SU-DHL-6 (cell line): ENCODE data around the gene SATB2.

ENCODE experiments used
- H2AFZ ChIP-seq: fragments of 200-600 bp; sonication (generic); 2 replicates; pipeline ENCODE4 v1.6.1; 2014; ENCODE audit warnings: low read depth, mild to moderate bottlenecking, moderate library complexity, mixed read lengths, antibody characterized with exemption, low read length; ENCODE audit not compliant: severe bottlenecking
- H3F3A ChIP-seq: fragments of 200-600 bp; shearing (Covaris generic); 2 replicates; pipeline ENCODE4 v1.6.0; 2016; ENCODE audit warnings: antibody characterized with exemption, mild to moderate bottlenecking; ENCODE audit not compliant: insufficient read depth
- H3K27ac ChIP-seq: fragments of 200-600 bp; sonication (generic); 2 replicates; pipeline ENCODE4 v1.5.1; 2016; ENCODE audit warnings: low read depth, mild to moderate bottlenecking, low read length, moderate library complexity, mixed read lengths
- H3K27me3 ChIP-seq: fragments of 200-600 bp; sonication (generic), shearing (Covaris generic); 2 replicates; pipeline ENCODE4 v1.6.0; 2014; ENCODE audit warnings: mild to moderate bottlenecking, low read length
- H3K36me3 ChIP-seq: fragments of 200-600 bp; sonication (generic); 2 replicates; pipeline ENCODE4 v1.6.1; 2014; ENCODE audit warnings: mild to moderate bottlenecking, low read length, mixed read lengths
- H3K4me2 ChIP-seq: fragments of 300-600, 200-600 bp; shearing (Covaris generic), sonication (generic); 2 replicates; pipeline ENCODE4 v1.6.0; 2014; ENCODE audit warnings: low read length, low read depth, mild to moderate bottlenecking; ENCODE audit not compliant: poor library complexity, severe bottlenecking
- H3K4me3 ChIP-seq: fragments of 200-600 bp; sonication (generic); 2 replicates; pipeline ENCODE4 v1.5.1; 2014; ENCODE audit warnings: antibody characterized with exemption, low read length, mild to moderate bottlenecking, mixed read lengths; ENCODE audit not compliant: insufficient read depth, poor library complexity, severe bottlenecking
- H3K79me2 ChIP-seq: fragments of 200-600 bp; sonication (generic); 2 replicates; pipeline ENCODE4 v1.6.1; 2014; ENCODE audit warnings: mild to moderate bottlenecking, low read length, moderate library complexity; ENCODE audit not compliant: insufficient read depth
- H3K9ac ChIP-seq: fragments of 200-600 bp; sonication (generic); 2 replicates; pipeline ENCODE4 v1.7.0; 2014; ENCODE audit warnings: mild to moderate bottlenecking, low read length
- H3K9me2 ChIP-seq: fragments of 200-600 bp; sonication (generic); replicated peaks from 2 replicates; pipeline ENCODE4 v1.6.1; 2014; ENCODE audit warnings: low read length; ENCODE audit not compliant: insufficient read depth
- H3K9me3 ChIP-seq: fragments of 200-600 bp; sonication (generic); 2 replicates; pipeline ENCODE4 v1.6.1; 2014; ENCODE audit warnings: low read length, mixed read lengths; ENCODE audit not compliant: insufficient read depth
- H4K20me1 ChIP-seq: fragments of 200-600 bp; sonication (generic); 2 replicates; pipeline ENCODE4 v1.6.1; 2014; ENCODE audit warnings: low read depth, mild to moderate bottlenecking, antibody characterized with exemption, low read length, moderate library complexity, mixed read lengths
- EZH2phosphoT487 ChIP-seq: fragments of 200-600 bp; sonication (generic), shearing (Covaris generic); conservative IDR thresholded peaks from 2 replicates; pipeline ENCODE4 v1.6.1; 2018; ENCODE audit warnings: mild to moderate bottlenecking, antibody characterized with exemption, low read length, moderate library complexity, mixed read lengths
- TF ChIP-seq, protein P1 (sequence below): fragments of 200-600 bp; sonication (generic); IDR thresholded peaks from one replicate; pipeline ENCODE4 v1.5.1; 2017; ENCODE audit warnings: antibody characterized with exemption, mild to moderate bottlenecking, low read length, moderate library complexity; ENCODE audit not compliant: insufficient read depth, poor library complexity, severe bottlenecking

The SATB2 gene

GRCh38 chr2:199381531-199381930 is 76.2 kb downstream of the SATB2 start:
- no peaks in the 10 kb centered on the region for H3K9me2 ChIP-seq
- TF ChIP-seq EZH2phosphoT487, result no peak
- TF ChIP-seq, protein P1, sequence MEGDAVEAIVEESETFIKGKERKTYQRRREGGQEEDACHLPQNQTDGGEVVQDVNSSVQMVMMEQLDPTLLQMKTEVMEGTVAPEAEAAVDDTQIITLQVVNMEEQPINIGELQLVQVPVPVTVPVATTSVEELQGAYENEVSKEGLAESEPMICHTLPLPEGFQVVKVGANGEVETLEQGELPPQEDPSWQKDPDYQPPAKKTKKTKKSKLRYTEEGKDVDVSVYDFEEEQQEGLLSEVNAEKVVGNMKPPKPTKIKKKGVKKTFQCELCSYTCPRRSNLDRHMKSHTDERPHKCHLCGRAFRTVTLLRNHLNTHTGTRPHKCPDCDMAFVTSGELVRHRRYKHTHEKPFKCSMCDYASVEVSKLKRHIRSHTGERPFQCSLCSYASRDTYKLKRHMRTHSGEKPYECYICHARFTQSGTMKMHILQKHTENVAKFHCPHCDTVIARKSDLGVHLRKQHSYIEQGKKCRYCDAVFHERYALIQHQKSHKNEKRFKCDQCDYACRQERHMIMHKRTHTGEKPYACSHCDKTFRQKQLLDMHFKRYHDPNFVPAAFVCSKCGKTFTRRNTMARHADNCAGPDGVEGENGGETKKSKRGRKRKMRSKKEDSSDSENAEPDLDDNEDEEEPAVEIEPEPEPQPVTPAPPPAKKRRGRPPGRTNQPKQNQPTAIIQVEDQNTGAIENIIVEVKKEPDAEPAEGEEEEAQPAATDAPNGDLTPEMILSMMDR, result no peak
- H3K79me2 ChIP-seq, result no peaks in the 10 kb centered on the region
- H3K9me3 ChIP-seq, result no peaks in the 10 kb centered on the region
- no peak overlapping the region for H3K27ac ChIP-seq
- H3K27me3 ChIP-seq, result no peaks in the 10 kb centered on the region
- no peaks in the 10 kb centered on the region for H4K20me1 ChIP-seq
- no peaks in the 10 kb centered on the region for H3K36me3 ChIP-seq
- H3K4me3 ChIP-seq, result no peak overlapping the region
- H3K4me2 ChIP-seq, result no peak overlapping the region
- no peak overlapping the region for H2AFZ ChIP-seq
- H3K9ac ChIP-seq, result no peak overlapping the region
- no peaks in the 10 kb centered on the region for H3F3A ChIP-seq

GRCh38 chr2:199378948-199379650 is 78.6 kb downstream of the SATB2 start:
- Histone ChIP-seq H3K9ac (no peak overlapping the region), H4K20me1 (no peaks in the 10 kb centered on the region), H3K79me2 (no peaks in the 10 kb centered on the region), H3K4me2 (no peak overlapping the region), H3K9me3 (no peaks in the 10 kb centered on the region), H3K27ac (no peak overlapping the region), H3K36me3 (no peaks in the 10 kb centered on the region), H3F3A (no peaks in the 10 kb centered on the region), H3K9me2 (no peaks in the 10 kb centered on the region), H3K27me3 (no peaks in the 10 kb centered on the region), H2AFZ (no peak overlapping the region), H3K4me3 (no peak overlapping the region)
- TF ChIP-seq, protein P1, result no peak
- no peak for TF ChIP-seq EZH2phosphoT487

GRCh38 chr2:199370150-199370780 is 87.5 kb downstream of the SATB2 start:
- Histone ChIP-seq H3K9me3 (no peaks in the 10 kb centered on the region), H3K4me3 (no peak overlapping the region), H3K79me2 (no peaks in the 10 kb centered on the region), H3K9me2 (no peaks in the 10 kb centered on the region), H3K27me3 (no peaks in the 10 kb centered on the region), H3K27ac (no peak overlapping the region), H3F3A (no peaks in the 10 kb centered on the region), H3K4me2 (no peak overlapping the region), H4K20me1 (no peaks in the 10 kb centered on the region), H2AFZ (no peak overlapping the region), H3K9ac (no peak overlapping the region), H3K36me3 (no peaks in the 10 kb centered on the region)
- TF ChIP-seq, protein P1, result no peak
- TF ChIP-seq EZH2phosphoT487, result no peak
